Omental fat pad (tissue), 4 donors: ENCODE measurements around the gene BBLN. TPM values are rescaled to one million over a fixed set of nuclear protein-coding genes. Genes with fewer than 3 reads are reported as not detected.

Experiments
- ATAC-seq: fragments of 150-250 bp; one replicate; pipeline ENCODE4 v1.9.1; 2016; ENCODE audit warnings: mild to moderate bottlenecking, moderate library complexity; ENCODE audit not compliant: low FRiP score
- DNase-seq: peaks from one replicate; pipeline ENCODE4 v3.0.0-alpha.2; 2019; ENCODE audit warnings: low spot score
- total RNA-seq, 4 donors: library from RNA; depleted of rRNA; stranded (reverse); fragments of >200 nt; gene quantifications; one replicate each; pipeline ENCODE4 v1.1.0, GENCODE V29; 2016
- TF ChIP-seq, protein P1 (sequence below), 3 donors: fragments of 450-650 bp; IDR thresholded peaks; one replicate each; pipeline ENCODE4 v1.5.1; 2016 to 2017; ENCODE audit warnings: antibody characterized with exemption in 3 of 3, mild to moderate bottlenecking in 3 of 3, moderate library complexity in 2 of 3

The BBLN gene
- total RNA-seq, 4 donors from 2014 or later, result 117 to 174 (median 138) TPM

DNA sequence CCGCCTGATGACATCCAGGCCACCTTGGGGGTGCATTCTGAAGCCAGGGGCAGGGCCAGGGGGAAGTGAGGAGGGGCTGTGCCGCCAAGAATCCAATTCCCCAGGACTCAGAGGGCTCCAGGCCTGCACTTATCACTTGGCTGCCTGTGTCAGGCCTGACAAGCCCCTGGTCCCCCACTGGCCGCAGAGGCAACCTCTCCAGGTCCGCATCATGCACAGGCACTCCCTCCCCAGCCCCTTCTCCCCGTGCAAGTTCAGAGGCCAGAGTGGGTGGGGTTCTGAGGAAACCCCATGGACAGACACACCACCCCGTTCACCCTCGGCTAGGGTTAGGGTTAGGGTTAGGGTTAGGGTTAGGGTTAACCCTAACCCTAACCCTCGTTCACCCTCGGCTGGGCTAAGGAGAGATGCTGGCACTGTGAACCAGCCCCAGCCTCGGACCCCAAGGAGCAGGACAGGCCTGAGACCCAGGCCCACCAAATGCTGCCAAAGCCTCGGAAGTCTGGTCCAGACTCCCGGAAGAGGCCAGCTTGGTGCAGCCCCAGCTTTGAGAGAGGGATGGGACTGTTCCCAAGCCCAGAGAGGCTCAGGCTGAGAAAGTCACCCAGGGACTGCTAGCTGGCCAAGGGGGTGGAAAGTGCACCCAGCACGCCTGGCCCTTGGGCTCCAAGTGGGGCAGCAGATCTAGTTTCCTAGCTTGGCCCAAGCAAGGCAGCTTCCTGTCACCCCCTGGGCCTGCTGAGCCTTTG lies 5.9 kb upstream of the BBLN start:
- no peak for ATAC-seq
- TF ChIP-seq, protein P1, sequence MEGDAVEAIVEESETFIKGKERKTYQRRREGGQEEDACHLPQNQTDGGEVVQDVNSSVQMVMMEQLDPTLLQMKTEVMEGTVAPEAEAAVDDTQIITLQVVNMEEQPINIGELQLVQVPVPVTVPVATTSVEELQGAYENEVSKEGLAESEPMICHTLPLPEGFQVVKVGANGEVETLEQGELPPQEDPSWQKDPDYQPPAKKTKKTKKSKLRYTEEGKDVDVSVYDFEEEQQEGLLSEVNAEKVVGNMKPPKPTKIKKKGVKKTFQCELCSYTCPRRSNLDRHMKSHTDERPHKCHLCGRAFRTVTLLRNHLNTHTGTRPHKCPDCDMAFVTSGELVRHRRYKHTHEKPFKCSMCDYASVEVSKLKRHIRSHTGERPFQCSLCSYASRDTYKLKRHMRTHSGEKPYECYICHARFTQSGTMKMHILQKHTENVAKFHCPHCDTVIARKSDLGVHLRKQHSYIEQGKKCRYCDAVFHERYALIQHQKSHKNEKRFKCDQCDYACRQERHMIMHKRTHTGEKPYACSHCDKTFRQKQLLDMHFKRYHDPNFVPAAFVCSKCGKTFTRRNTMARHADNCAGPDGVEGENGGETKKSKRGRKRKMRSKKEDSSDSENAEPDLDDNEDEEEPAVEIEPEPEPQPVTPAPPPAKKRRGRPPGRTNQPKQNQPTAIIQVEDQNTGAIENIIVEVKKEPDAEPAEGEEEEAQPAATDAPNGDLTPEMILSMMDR (IDR thresholded peaks at IDR 0.05), result no peak

GRCh38 chr9:128155736-128156500 lies 4.1 kb upstream of the BBLN start:
- TF ChIP-seq, protein P1 (IDR thresholded peaks at IDR 0.05), result no peak
- ATAC-seq, result no peak

More for the DNA sequence above, 5.9 kb upstream of the BBLN start:
- no peak for DNase-seq

DNA sequence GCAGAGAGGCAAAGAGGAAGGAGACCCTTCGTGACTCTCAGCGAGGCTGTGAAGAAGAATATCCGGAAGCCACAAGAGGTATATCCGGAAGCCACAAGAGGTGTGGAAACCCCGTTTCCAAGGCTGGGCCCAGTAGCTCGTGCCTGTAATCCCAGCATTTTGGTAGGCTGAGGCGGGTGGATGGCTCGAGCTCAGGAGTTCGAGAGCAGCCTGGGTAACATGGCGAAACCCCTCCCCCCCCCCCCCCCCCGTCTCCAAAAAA lies 612 bp upstream of the BBLN start:
- DNase-seq, result no peak
- no peak for ATAC-seq
- TF ChIP-seq, protein P1 (IDR thresholded peaks at IDR 0.05), result no peak

More at GRCh38 chr9:128155736-128156500, 4.1 kb upstream of the BBLN start:
- no peak for DNase-seq

DNA sequence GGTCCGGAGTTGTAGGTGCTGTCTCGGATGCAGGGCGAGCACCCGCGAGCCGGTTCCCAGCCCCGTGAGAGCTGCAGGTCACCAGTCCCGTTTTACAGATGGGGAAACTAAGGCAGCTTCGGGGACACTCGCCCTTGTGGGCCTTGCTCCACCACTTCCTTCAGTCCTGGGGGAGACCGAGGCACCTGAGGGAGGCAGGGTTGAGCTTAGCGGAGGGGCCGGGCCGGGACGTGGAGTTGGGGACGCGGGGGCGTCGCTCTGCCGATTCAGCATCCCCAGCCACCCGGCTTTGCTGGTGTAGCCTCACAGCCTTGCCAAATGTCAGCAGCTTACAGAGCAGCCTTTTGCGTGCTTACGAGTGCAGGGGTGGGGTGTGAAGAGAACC lies 530 bp downstream of the BBLN start:
- no peak for DNase-seq
- TF ChIP-seq, protein P1 (IDR thresholded peaks at IDR 0.05), result no peak
- ATAC-seq, result peak; percentile 9

DNA sequence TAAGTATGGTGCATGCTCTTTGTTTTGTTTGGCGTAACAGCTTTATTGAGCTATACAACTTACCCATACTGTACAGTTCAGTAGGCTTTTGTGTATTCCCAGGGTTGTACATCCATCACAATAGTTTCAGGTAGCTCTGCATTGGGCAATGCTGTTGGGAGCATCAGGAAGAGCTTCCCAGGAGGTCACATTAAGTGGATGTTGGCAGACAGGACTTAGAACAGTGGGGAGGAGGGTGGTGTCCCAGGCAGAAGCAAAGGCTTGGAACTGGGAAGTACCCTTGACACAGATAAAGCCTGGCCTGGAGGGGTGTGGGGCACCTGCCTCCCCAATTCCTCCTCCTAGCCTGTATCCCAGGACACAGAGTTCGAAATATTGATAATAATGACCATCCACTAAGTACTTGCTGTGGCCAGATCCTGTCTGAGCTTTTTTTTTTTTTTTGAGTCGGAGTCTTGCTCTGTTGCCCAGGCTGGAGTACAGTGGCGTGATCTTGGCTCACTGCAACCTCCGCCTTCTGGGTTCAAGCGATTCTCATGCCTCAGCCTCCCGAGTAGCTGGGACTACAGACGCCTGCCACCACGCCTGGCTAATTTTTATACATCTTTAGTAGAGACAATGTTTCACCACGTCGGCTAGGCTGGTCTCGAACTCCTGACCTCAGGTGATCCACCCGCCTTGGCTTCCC lies 1.3 kb downstream of the BBLN start:
- ATAC-seq (no peak), DNase-seq (no peak)
- TF ChIP-seq, protein P1 (IDR thresholded peaks at IDR 0.05), result no peak

- ATAC-seq, result no peak
- TF ChIP-seq, protein P1 (IDR thresholded peaks at IDR 0.05), result no peak
- DNase-seq, result no peak
Observed at GRCh38 chr9:128162215-128163026, 2.4 kb downstream of the BBLN start.
